HG02973 (cell line): Measurements from ENCODE around the gene KIAA1614.

ENCODE experiments used
- ATAC-seq: cut with Tn5 transposase; IDR thresholded peaks from one replicate; pipeline ENCODE4 v1.9.1; 2021; ENCODE audit warnings: moderate library complexity; ENCODE audit not compliant: unreplicated experiment

KIAA1614 gene

GRCh38 chr1:180925471-180926051 lies 12.9 kb downstream of the KIAA1614 start:
- no peak for ATAC-seq

GRCh38 chr1:180926164-180926981 lies 13.7 kb downstream of the KIAA1614 start:
- ATAC-seq = no peak

- ATAC-seq = no peak
These were observed 14.7 kb downstream of the KIAA1614 start for GRCh38 chr1:180927348-180927747.

GRCh38 chr1:180927841-180928240 lies 15.1 kb downstream of the KIAA1614 start:
- no peak for ATAC-seq

- no peak for ATAC-seq
These were observed 15.9 kb downstream of the KIAA1614 start for GRCh38 chr1:180928331-180929230.

GRCh38 chr1:180929389-180929788 lies 16.7 kb downstream of the KIAA1614 start:
- no peak for ATAC-seq

- no peak for ATAC-seq
These were observed 18.0 kb downstream of the KIAA1614 start for GRCh38 chr1:180930687-180931086.

GRCh38 chr1:180931529-180931928 lies 18.8 kb downstream of the KIAA1614 start:
- ATAC-seq = no peak

- no peak for ATAC-seq
These were observed 19.7 kb downstream of the KIAA1614 start for GRCh38 chr1:180932378-180932777.

GRCh38 chr1:180933141-180933540 lies 20.4 kb downstream of the KIAA1614 start:
- no peak for ATAC-seq

GRCh38 chr1:180934563-180934962 lies 21.9 kb downstream of the KIAA1614 start:
- no peak for ATAC-seq

- no peak for ATAC-seq
These were observed 22.8 kb downstream of the KIAA1614 start for GRCh38 chr1:180935326-180936109.

- no peak for ATAC-seq
These were observed 23.7 kb downstream of the KIAA1614 start for GRCh38 chr1:180936110-180937011.

- no peak for ATAC-seq
These were observed 24.3 kb downstream of the KIAA1614 start for GRCh38 chr1:180937012-180937372.

GRCh38 chr1:180937624-180938225 lies 25.0 kb downstream of the KIAA1614 start:
- no peak for ATAC-seq

- ATAC-seq = no peak
These were observed 26.5 kb downstream of the KIAA1614 start for GRCh38 chr1:180939073-180939710.

GRCh38 chr1:180939711-180940103 lies 27.0 kb downstream of the KIAA1614 start:
- no peak for ATAC-seq

GRCh38 chr1:180940445-180940844 lies 27.7 kb downstream of the KIAA1614 start:
- ATAC-seq = no peak
